Measurements from ENCODE around the gene CD300E.
"Not testable (repeated sequence)": the region's sequence is repeated elsewhere in the genome, so short reads cannot be mapped to it uniquely, and the experiment has no call there.

Gene CD300E

GRCh38 chr17:74643826-74644225, 20.3 kb upstream of the CD300E start:
- no peaks in the 10 kb centered on the region for H3K36me3 ChIP-seq (ENCODE audit: control insufficient read depth, insufficient read depth, low read length)
- no peak overlapping the region for H3K9ac ChIP-seq (ENCODE audit: low read length)
- no peak overlapping the region for H3K27ac ChIP-seq (ENCODE audit: low read depth, low read length)
- no peaks in the 10 kb centered on the region for H3K4me1 ChIP-seq (ENCODE audit: control insufficient read depth, insufficient read depth, low read length)
- H3K27me3 ChIP-seq (ENCODE audit: control insufficient read depth, insufficient read depth, low read length) = no peaks in the 10 kb centered on the region
- no peak overlapping the region for H3K4me3 ChIP-seq (ENCODE audit: low read length)

GRCh38 chr17:74642995-74643394, 19.5 kb upstream of the CD300E start:
- no peak overlapping the region for H3K9ac ChIP-seq (ENCODE audit: low read length)
- no peaks in the 10 kb centered on the region for H3K27me3 ChIP-seq (ENCODE audit: control insufficient read depth, insufficient read depth, low read length)
- H3K4me3 ChIP-seq (ENCODE audit: low read length) = no peak overlapping the region
- H3K4me1 ChIP-seq (ENCODE audit: control insufficient read depth, insufficient read depth, low read length) = no peaks in the 10 kb centered on the region
- H3K27ac ChIP-seq (ENCODE audit: low read depth, low read length) = no peak overlapping the region
- H3K36me3 ChIP-seq (ENCODE audit: control insufficient read depth, insufficient read depth, low read length) = no peaks in the 10 kb centered on the region

- no peak overlapping the region for H3K4me3 ChIP-seq (ENCODE audit: low read length)
- no peaks in the 10 kb centered on the region for H3K4me1 ChIP-seq (ENCODE audit: control insufficient read depth, insufficient read depth, low read length)
- no peak overlapping the region for H3K27ac ChIP-seq (ENCODE audit: low read depth, low read length)
- H3K9ac ChIP-seq (ENCODE audit: low read length) = no peak overlapping the region
- H3K27me3 ChIP-seq (ENCODE audit: control insufficient read depth, insufficient read depth, low read length) = no peaks in the 10 kb centered on the region
- H3K36me3 ChIP-seq (ENCODE audit: control insufficient read depth, insufficient read depth, low read length) = no peaks in the 10 kb centered on the region
These were observed 19.0 kb upstream of the CD300E start for GRCh38 chr17:74642556-74642955.

GRCh38 chr17:74641958-74642298, 18.4 kb upstream of the CD300E start:
- H3K4me1 ChIP-seq (ENCODE audit: control insufficient read depth, insufficient read depth, low read length) = no peaks in the 10 kb centered on the region
- no peak overlapping the region for H3K9ac ChIP-seq (ENCODE audit: low read length)
- H3K36me3 ChIP-seq (ENCODE audit: control insufficient read depth, insufficient read depth, low read length) = no peaks in the 10 kb centered on the region
- no peak overlapping the region for H3K27ac ChIP-seq (ENCODE audit: low read depth, low read length)
- no peak overlapping the region for H3K4me3 ChIP-seq (ENCODE audit: low read length)
- no peaks in the 10 kb centered on the region for H3K27me3 ChIP-seq (ENCODE audit: control insufficient read depth, insufficient read depth, low read length)

GRCh38 chr17:74641224-74641957, 17.9 kb upstream of the CD300E start:
- H3K4me1 ChIP-seq (ENCODE audit: control insufficient read depth, insufficient read depth, low read length) = no peaks in the 10 kb centered on the region
- no peak overlapping the region for H3K27ac ChIP-seq (ENCODE audit: low read depth, low read length)
- H3K4me3 ChIP-seq (ENCODE audit: low read length) = no peak overlapping the region
- no peak overlapping the region for H3K9ac ChIP-seq (ENCODE audit: low read length)
- H3K27me3 ChIP-seq (ENCODE audit: control insufficient read depth, insufficient read depth, low read length) = no peaks in the 10 kb centered on the region
- H3K36me3 ChIP-seq (ENCODE audit: control insufficient read depth, insufficient read depth, low read length) = no peaks in the 10 kb centered on the region

- Histone ChIP-seq H3K9ac (ENCODE audit: low read length) (no peak overlapping the region), H3K27ac (ENCODE audit: low read depth, low read length) (no peak overlapping the region), H3K36me3 (ENCODE audit: control insufficient read depth, insufficient read depth, low read length) (no peaks in the 10 kb centered on the region), H3K27me3 (ENCODE audit: control insufficient read depth, insufficient read depth, low read length) (no peaks in the 10 kb centered on the region), H3K4me3 (ENCODE audit: low read length) (no peak overlapping the region), H3K4me1 (ENCODE audit: control insufficient read depth, insufficient read depth, low read length) (no peaks in the 10 kb centered on the region)
These were observed 16.2 kb upstream of the CD300E start for GRCh38 chr17:74639704-74640151.

- Histone ChIP-seq H3K9ac (ENCODE audit: low read length) (no peak overlapping the region), H3K36me3 (ENCODE audit: control insufficient read depth, insufficient read depth, low read length) (no peaks in the 10 kb centered on the region), H3K27me3 (ENCODE audit: control insufficient read depth, insufficient read depth, low read length) (no peaks in the 10 kb centered on the region), H3K27ac (ENCODE audit: low read depth, low read length) (no peak overlapping the region), H3K4me1 (ENCODE audit: control insufficient read depth, insufficient read depth, low read length) (no peaks in the 10 kb centered on the region), H3K4me3 (ENCODE audit: low read length) (no peak overlapping the region)
These were observed 14.4 kb upstream of the CD300E start for GRCh38 chr17:74637926-74638325.

GRCh38 chr17:74637265-74637664, 13.7 kb upstream of the CD300E start:
- Histone ChIP-seq H3K27ac (ENCODE audit: low read depth, low read length) (no peak overlapping the region), H3K36me3 (ENCODE audit: control insufficient read depth, insufficient read depth, low read length) (no peaks in the 10 kb centered on the region), H3K4me3 (ENCODE audit: low read length) (no peak overlapping the region), H3K4me1 (ENCODE audit: control insufficient read depth, insufficient read depth, low read length) (peaks cover 2% of the 10 kb centered on the region), H3K27me3 (ENCODE audit: control insufficient read depth, insufficient read depth, low read length) (no peaks in the 10 kb centered on the region), H3K9ac (ENCODE audit: low read length) (no peak overlapping the region)

- H3K4me3 ChIP-seq (ENCODE audit: low read length); H3K36me3 ChIP-seq (ENCODE audit: control insufficient read depth, insufficient read depth, low read length); H3K27me3 ChIP-seq (ENCODE audit: control insufficient read depth, insufficient read depth, low read length); H3K27ac ChIP-seq (ENCODE audit: low read depth, low read length); H3K4me1 ChIP-seq (ENCODE audit: control insufficient read depth, insufficient read depth, low read length); H3K9ac ChIP-seq (ENCODE audit: low read length): not testable (repeated sequence)
These were observed 13.1 kb upstream of the CD300E start for GRCh38 chr17:74636541-74637085.

- Histone ChIP-seq H3K9ac (ENCODE audit: low read length) (no peak overlapping the region), H3K4me1 (ENCODE audit: control insufficient read depth, insufficient read depth, low read length) (peaks cover 4% of the 10 kb centered on the region), H3K27me3 (ENCODE audit: control insufficient read depth, insufficient read depth, low read length) (no peaks in the 10 kb centered on the region), H3K27ac (ENCODE audit: low read depth, low read length) (no peak overlapping the region), H3K4me3 (ENCODE audit: low read length) (no peak overlapping the region), H3K36me3 (ENCODE audit: control insufficient read depth, insufficient read depth, low read length) (no peaks in the 10 kb centered on the region)
These were observed 11.9 kb upstream of the CD300E start for GRCh38 chr17:74635418-74635817.

GRCh38 chr17:74633326-74633725, 9.8 kb upstream of the CD300E start:
- Histone ChIP-seq H3K27ac (ENCODE audit: low read depth, low read length) (no peak overlapping the region), H3K4me1 (ENCODE audit: control insufficient read depth, insufficient read depth, low read length) (peaks cover 4% of the 10 kb centered on the region), H3K27me3 (ENCODE audit: control insufficient read depth, insufficient read depth, low read length) (no peaks in the 10 kb centered on the region)

GRCh38 chr17:74632617-74633016, 9.1 kb upstream of the CD300E start:
- no peak overlapping the region for H3K9ac ChIP-seq (ENCODE audit: low read length)
- H3K4me3 ChIP-seq (ENCODE audit: low read length) = no peak overlapping the region
- H3K36me3 ChIP-seq (ENCODE audit: control insufficient read depth, insufficient read depth, low read length) = no peaks in the 10 kb centered on the region
- H3K27ac ChIP-seq (ENCODE audit: low read depth, low read length) = no peak overlapping the region
- peaks cover 4% of the 10 kb centered on the region for H3K4me1 ChIP-seq (ENCODE audit: control insufficient read depth, insufficient read depth, low read length)
- no peaks in the 10 kb centered on the region for H3K27me3 ChIP-seq (ENCODE audit: control insufficient read depth, insufficient read depth, low read length)

More at GRCh38 chr17:74633326-74633725, 9.8 kb upstream of the CD300E start:
- H3K9ac ChIP-seq (ENCODE audit: low read length) = no peak overlapping the region
- no peaks in the 10 kb centered on the region for H3K36me3 ChIP-seq (ENCODE audit: control insufficient read depth, insufficient read depth, low read length)
- no peak overlapping the region for H3K4me3 ChIP-seq (ENCODE audit: low read length)

Data from rectal smooth muscle tissue (tissue), 1 donor.